ENCODE results near the gene SBK2. TPM values are rescaled to one million over a fixed set of nuclear protein-coding genes. Genes with fewer than 3 reads are reported as not detected.

Gene SBK2
- total and polyA plus RNA-seq, 2 donors (not counting 3 experiments of a cell fraction or from before 2014, with no cell fraction given), result not detected

GRCh38 chr19:55494172-55494761 is 42.7 kb downstream of the SBK2 start:
- H3K4me2 ChIP-seq (ENCODE audit: insufficient read depth, low read length), result peak overlapping the region; percentile 13

More at GRCh38 chr19:55494172-55494761, 42.7 kb downstream of the SBK2 start:
- Histone ChIP-seq H3K36me3 (ENCODE audit: control insufficient read depth in 2 of 2, extremely low read depth in 1 of 2, insufficient read depth in 2 of 2, low read length in 2 of 2) (no peaks in the 10 kb centered on the region), H3K4me1 (ENCODE audit: control insufficient read depth, extremely low read depth, insufficient read depth, low read length) (no peaks in the 10 kb centered on the region), H3K27me3 (ENCODE audit: control insufficient read depth in 2 of 2, insufficient read depth in 2 of 2, low read length in 2 of 2) (no peaks in the 10 kb centered on the region), H3K27ac (ENCODE audit: insufficient read depth, low read depth, low read length) (no peak overlapping the region), H3K4me3 (replicated peaks in 1 of 3; ENCODE audit: insufficient read depth in 1 of 3, low read depth in 1 of 3, low read length in 3 of 3) (no peak overlapping the region), H3K9me1 (replicated peaks; ENCODE audit: control insufficient read depth, extremely low read depth, insufficient read depth, low read length) (no peaks in the 10 kb centered on the region), H3K79me2 (ENCODE audit: control insufficient read depth, insufficient read depth, low read length) (no peaks in the 10 kb centered on the region), H3K9me3 (replicated peaks; ENCODE audit: control insufficient read depth, insufficient read depth, low read length) (no peaks in the 10 kb centered on the region), H4K20me1 (replicated peaks; ENCODE audit: control insufficient read depth, extremely low read depth, insufficient read depth, low read length) (no peaks in the 10 kb centered on the region), H3K9ac (replicated peaks; ENCODE audit: extremely low read depth, insufficient read depth, low read length) (no peak overlapping the region), H2AFZ (ENCODE audit: low read depth, low read length) (peak overlapping the region; percentile 40)
- TF ChIP-seq EZH2 (IDR thresholded peaks at IDR 0.05; ENCODE audit: borderline replicate concordance, low read depth, low read length, severe bottlenecking) (no peak), POLR2A (IDR thresholded peaks at IDR 0.05; ENCODE audit: low read depth, low read length) (no peak), POLR2AphosphoS5 (IDR thresholded peaks at IDR 0.05; ENCODE audit: insufficient read depth, low read depth, low read length) (no peak), JUN (IDR thresholded peaks at IDR 0.05; ENCODE audit: borderline replicate concordance, insufficient read depth, insufficient read length, low read depth) (no peak), GATA2 (IDR thresholded peaks at IDR 0.05; ENCODE audit: insufficient read depth, insufficient read length, low read depth, low read length) (no peak), FOS (IDR thresholded peaks at IDR 0.05; ENCODE audit: borderline replicate concordance, insufficient read depth, low read length) (no peak), MYC (IDR thresholded peaks at IDR 0.05; ENCODE audit: low read depth, low read length) (no peak), CTCF (IDR thresholded peaks at IDR 0.05; ENCODE audit: extremely low read depth in 1 of 2, insufficient read depth in 1 of 2, low read depth in 1 of 2, low read length in 2 of 2) (no peak), MAX (IDR thresholded peaks at IDR 0.05; ENCODE audit: insufficient read depth, insufficient read length) (no peak)
- intact Hi-C loops (cut with micrococcal nuclease), result no loop called here
- ChIA-PET CTCF (interaction anchor here (0.6 to 5.5 kb wide), 3 partner anchors 10 to 89 kb away, joined by 3 to 38 read pairs (median 17); no protein-coding TSS in a partner anchor), POLR2A (interaction anchor here (0.5 to 1.0 kb wide), 3 partner anchors 9 to 182 kb away, joined by 3 to 7 read pairs (median 6); partner anchors contain the start of gene NAT14)
- BruUV-seq (replicated peaks), result no TSS peak
- dilution Hi-C loops (cut with MboI; ENCODE audit: extremely low pct_ligation_motif_present, low sequenced_read_pairs), result no loop called here
- no peak for FAIRE-seq
- no peak for DNase-seq (ENCODE audit: low read depth, low spot score)

Measured in endothelial cell of umbilical vein (primary cell).